ENCODE data around the gene FAM3D. TPM values are rescaled to one million over a fixed set of nuclear protein-coding genes. Genes with fewer than 3 reads are reported as not detected.

Gene FAM3D
- total and polyA plus RNA-seq, 4 donors, result 0.09 TPM; not detected in 3

DNA sequence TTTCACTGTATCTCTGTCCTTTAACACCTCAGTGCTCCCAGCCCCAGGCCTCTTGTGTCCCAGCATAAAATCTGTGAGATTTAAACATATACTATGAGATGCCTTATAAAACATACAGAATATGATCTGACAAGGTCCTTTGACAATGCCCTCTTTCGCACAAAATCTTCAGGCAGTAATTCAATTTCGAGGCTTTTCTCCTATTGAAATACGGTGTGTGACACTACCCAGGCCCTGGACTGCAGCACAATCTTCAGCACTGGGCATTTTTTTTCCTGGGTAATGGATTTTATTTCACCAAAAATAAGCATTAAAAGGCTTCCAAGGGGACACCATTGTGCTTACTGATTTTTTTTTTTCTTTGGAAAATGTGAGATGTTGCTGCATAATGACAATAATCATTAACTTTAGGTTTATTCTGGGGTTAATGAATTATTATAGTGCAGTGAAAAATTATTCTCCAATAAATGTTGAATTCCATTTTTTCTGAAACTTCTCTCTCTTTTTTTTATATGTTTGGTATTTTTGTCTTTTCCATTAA is 40.9 kb upstream of the FAM3D start:
- WGBS, result 67% methylated on average over 3 of the region's 3 CpGs
- Histone ChIP-seq H3K9ac (ENCODE audit: low read depth in 1 of 2, low read length in 2 of 2) (no peak overlapping the region), H3K27ac (ENCODE audit: low read depth in 1 of 2, low read length in 2 of 2) (no peak overlapping the region), H3K9me3 (ENCODE audit: control insufficient read depth in 4 of 4, low read length in 3 of 4) (no peaks in the 10 kb centered on the region), H3K4me1 (ENCODE audit: control insufficient read depth in 4 of 4, insufficient read depth in 4 of 4, low read length in 3 of 4) (peaks cover 0 to 15% (median 11%) of the 10 kb centered on the region in 4 donors), H3K4me3 (ENCODE audit: low read depth in 1 of 3, low read length in 3 of 3) (no peak overlapping the region), H3K36me3 (ENCODE audit: control insufficient read depth in 4 of 4, insufficient read depth in 3 of 4, low read depth in 1 of 4, low read length in 3 of 4) (no peaks in the 10 kb centered on the region), H3K27me3 (ENCODE audit: control insufficient read depth in 4 of 4, insufficient read depth in 4 of 4, low read length in 3 of 4) (no peaks in the 10 kb centered on the region)
- no peak for DNase-seq (ENCODE audit: low spot score)
- TF ChIP-seq FOXA2 (IDR thresholded peaks at IDR 0.05), result no peak
- TF ChIP-seq JUND (IDR thresholded peaks at IDR 0.05), result no peak
- TF ChIP-seq YY1 (IDR thresholded peaks at IDR 0.05), result peak; percentile 70
- TF ChIP-seq, protein P1, sequence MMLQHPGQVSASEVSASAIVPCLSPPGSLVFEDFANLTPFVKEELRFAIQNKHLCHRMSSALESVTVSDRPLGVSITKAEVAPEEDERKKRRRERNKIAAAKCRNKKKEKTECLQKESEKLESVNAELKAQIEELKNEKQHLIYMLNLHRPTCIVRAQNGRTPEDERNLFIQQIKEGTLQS (IDR thresholded peaks at IDR 0.05), result no peak

DNA sequence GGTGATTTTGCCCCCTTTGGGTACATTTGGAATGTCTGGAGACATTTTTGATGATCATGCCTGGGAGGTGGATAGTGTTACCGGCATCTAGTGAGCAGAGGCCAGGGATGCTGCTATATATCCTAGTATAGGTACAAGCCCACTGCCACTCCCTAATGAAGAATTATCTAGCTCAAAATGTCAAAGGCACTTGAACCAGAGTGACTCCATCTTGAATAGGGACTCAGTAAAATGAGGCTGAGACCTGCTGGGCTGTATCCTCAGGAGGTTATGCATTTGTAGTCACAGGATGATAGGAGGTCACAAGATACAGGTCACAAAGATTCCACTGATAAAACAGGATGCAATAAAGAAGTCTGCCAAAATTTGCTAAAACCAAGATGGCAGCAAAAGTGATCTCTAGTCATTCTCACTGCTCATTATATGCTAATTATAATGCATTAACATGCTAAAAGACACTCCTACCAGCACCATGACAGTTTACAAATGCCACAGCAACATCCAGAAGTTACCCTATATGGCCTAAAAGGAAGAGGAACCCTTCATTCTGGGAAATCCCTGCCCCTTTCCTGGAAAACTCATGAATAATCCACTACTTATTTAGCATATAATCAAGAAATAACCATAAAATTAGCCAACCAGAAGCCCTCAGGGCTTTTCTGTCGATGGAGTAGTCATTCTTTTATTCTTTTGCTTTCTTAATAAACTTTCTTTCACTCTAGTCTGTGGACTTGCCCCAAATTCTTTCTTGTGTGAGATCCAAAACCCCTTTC is 40.0 kb upstream of the FAM3D start:
- Histone ChIP-seq H3K9ac (ENCODE audit: low read depth in 1 of 2, low read length in 2 of 2) (no peak overlapping the region), H3K4me1 (ENCODE audit: control insufficient read depth in 4 of 4, insufficient read depth in 4 of 4, low read length in 3 of 4) (peaks cover 0 to 15% (median 11%) of the 10 kb centered on the region in 4 donors), H3K4me3 (ENCODE audit: low read depth in 1 of 3, low read length in 3 of 3) (no peak overlapping the region), H3K27me3 (ENCODE audit: control insufficient read depth in 4 of 4, insufficient read depth in 4 of 4, low read length in 3 of 4) (no peaks in the 10 kb centered on the region), H3K36me3 (ENCODE audit: control insufficient read depth in 4 of 4, insufficient read depth in 3 of 4, low read depth in 1 of 4, low read length in 3 of 4) (no peaks in the 10 kb centered on the region), H3K27ac (ENCODE audit: low read depth in 1 of 2, low read length in 2 of 2) (no peak overlapping the region), H3K9me3 (ENCODE audit: control insufficient read depth in 4 of 4, low read length in 3 of 4) (no peaks in the 10 kb centered on the region)
- TF ChIP-seq, protein P2, sequence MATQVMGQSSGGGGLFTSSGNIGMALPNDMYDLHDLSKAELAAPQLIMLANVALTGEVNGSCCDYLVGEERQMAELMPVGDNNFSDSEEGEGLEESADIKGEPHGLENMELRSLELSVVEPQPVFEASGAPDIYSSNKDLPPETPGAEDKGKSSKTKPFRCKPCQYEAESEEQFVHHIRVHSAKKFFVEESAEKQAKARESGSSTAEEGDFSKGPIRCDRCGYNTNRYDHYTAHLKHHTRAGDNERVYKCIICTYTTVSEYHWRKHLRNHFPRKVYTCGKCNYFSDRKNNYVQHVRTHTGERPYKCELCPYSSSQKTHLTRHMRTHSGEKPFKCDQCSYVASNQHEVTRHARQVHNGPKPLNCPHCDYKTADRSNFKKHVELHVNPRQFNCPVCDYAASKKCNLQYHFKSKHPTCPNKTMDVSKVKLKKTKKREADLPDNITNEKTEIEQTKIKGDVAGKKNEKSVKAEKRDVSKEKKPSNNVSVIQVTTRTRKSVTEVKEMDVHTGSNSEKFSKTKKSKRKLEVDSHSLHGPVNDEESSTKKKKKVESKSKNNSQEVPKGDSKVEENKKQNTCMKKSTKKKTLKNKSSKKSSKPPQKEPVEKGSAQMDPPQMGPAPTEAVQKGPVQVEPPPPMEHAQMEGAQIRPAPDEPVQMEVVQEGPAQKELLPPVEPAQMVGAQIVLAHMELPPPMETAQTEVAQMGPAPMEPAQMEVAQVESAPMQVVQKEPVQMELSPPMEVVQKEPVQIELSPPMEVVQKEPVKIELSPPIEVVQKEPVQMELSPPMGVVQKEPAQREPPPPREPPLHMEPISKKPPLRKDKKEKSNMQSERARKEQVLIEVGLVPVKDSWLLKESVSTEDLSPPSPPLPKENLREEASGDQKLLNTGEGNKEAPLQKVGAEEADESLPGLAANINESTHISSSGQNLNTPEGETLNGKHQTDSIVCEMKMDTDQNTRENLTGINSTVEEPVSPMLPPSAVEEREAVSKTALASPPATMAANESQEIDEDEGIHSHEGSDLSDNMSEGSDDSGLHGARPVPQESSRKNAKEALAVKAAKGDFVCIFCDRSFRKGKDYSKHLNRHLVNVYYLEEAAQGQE (IDR thresholded peaks at IDR 0.05), result no peak
- TF ChIP-seq RAD21 (IDR thresholded peaks at IDR 0.05) (no peak), SP1 (IDR thresholded peaks at IDR 0.05) (no peak), YY1 (IDR thresholded peaks at IDR 0.05) (no peak), HNF4G (IDR thresholded peaks at IDR 0.05) (no peak), GABPA (IDR thresholded peaks at IDR 0.05 in 1 of 2, conservative IDR thresholded peaks at IDR 0.05 in 1 of 2) (no peak), JUND (IDR thresholded peaks at IDR 0.05) (no peak), RXRA (IDR thresholded peaks at IDR 0.05) (no peak), HNF4A (conservative IDR thresholded peaks at IDR 0.05) (no peak), FOXA1 (IDR thresholded peaks at IDR 0.05) (no peak), EGR1 (IDR thresholded peaks at IDR 0.05; ENCODE audit: low read depth in 2 of 2) (no peak), NR2F2 (IDR thresholded peaks at IDR 0.05) (no peak), TAF1 (conservative IDR thresholded peaks at IDR 0.05) (no peak), FOXA2 (IDR thresholded peaks at IDR 0.05) (no peak)
- TF ChIP-seq, protein P1 (IDR thresholded peaks at IDR 0.05), result no peak
- TF ChIP-seq, protein P3, sequence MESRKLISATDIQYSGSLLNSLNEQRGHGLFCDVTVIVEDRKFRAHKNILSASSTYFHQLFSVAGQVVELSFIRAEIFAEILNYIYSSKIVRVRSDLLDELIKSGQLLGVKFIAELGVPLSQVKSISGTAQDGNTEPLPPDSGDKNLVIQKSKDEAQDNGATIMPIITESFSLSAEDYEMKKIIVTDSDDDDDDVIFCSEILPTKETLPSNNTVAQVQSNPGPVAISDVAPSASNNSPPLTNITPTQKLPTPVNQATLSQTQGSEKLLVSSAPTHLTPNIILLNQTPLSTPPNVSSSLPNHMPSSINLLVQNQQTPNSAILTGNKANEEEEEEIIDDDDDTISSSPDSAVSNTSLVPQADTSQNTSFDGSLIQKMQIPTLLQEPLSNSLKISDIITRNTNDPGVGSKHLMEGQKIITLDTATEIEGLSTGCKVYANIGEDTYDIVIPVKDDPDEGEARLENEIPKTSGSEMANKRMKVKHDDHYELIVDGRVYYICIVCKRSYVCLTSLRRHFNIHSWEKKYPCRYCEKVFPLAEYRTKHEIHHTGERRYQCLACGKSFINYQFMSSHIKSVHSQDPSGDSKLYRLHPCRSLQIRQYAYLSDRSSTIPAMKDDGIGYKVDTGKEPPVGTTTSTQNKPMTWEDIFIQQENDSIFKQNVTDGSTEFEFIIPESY (IDR thresholded peaks at IDR 0.05), result no peak
- TF ChIP-seq, protein P4, sequence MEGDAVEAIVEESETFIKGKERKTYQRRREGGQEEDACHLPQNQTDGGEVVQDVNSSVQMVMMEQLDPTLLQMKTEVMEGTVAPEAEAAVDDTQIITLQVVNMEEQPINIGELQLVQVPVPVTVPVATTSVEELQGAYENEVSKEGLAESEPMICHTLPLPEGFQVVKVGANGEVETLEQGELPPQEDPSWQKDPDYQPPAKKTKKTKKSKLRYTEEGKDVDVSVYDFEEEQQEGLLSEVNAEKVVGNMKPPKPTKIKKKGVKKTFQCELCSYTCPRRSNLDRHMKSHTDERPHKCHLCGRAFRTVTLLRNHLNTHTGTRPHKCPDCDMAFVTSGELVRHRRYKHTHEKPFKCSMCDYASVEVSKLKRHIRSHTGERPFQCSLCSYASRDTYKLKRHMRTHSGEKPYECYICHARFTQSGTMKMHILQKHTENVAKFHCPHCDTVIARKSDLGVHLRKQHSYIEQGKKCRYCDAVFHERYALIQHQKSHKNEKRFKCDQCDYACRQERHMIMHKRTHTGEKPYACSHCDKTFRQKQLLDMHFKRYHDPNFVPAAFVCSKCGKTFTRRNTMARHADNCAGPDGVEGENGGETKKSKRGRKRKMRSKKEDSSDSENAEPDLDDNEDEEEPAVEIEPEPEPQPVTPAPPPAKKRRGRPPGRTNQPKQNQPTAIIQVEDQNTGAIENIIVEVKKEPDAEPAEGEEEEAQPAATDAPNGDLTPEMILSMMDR (IDR thresholded peaks at IDR 0.05; ENCODE audit: low read depth, low read length, missing input control), result no peak
- TF ChIP-seq, protein P5, sequence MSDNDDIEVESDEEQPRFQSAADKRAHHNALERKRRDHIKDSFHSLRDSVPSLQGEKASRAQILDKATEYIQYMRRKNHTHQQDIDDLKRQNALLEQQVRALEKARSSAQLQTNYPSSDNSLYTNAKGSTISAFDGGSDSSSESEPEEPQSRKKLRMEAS (IDR thresholded peaks at IDR 0.05), result no peak
- 95% methylated on average over 2 of the region's 2 CpGs for WGBS
- DNase-seq (ENCODE audit: low spot score), result no peak
